Measurements from ENCODE around the gene SPINDOC.
A peak's percentile ranks its signal among the peaks of the same experiment; 100 is the strongest.
"Not testable (repeated sequence)": the region's sequence is repeated elsewhere in the genome, so short reads cannot be mapped to it uniquely, and the experiment has no call there.

Gene SPINDOC

GRCh38 chr11:63858628-63859550 is 45.6 kb downstream of the SPINDOC start:
- DNase-seq = peak; percentile 59

GRCh38 chr11:63862923-63863322 is 49.7 kb downstream of the SPINDOC start:
- no peak for DNase-seq

GRCh38 chr11:63863620-63864019 is 50.4 kb downstream of the SPINDOC start:
- not testable (repeated sequence) for DNase-seq

- DNase-seq = peak; percentile 22
Measured at GRCh38 chr11:63866211-63866610, 53.0 kb downstream of the SPINDOC start.

GRCh38 chr11:63867511-63867910 is 54.3 kb downstream of the SPINDOC start:
- no peak for DNase-seq

GRCh38 chr11:63868399-63869064 is 55.3 kb downstream of the SPINDOC start:
- no peak for DNase-seq

- DNase-seq = peak; percentile 15
Measured at GRCh38 chr11:63869171-63869591, 55.9 kb downstream of the SPINDOC start.

- DNase-seq = no peak
Measured at GRCh38 chr11:63869683-63870082, 56.4 kb downstream of the SPINDOC start.

- DNase-seq = peak; percentile 28
Measured at GRCh38 chr11:63870351-63871140, 57.3 kb downstream of the SPINDOC start.

GRCh38 chr11:63871962-63872799 is 58.9 kb downstream of the SPINDOC start:
- peak; percentile 98 for DNase-seq

GRCh38 chr11:63872800-63873197 is 59.5 kb downstream of the SPINDOC start:
- DNase-seq = no peak

- DNase-seq = no peak
Measured at GRCh38 chr11:63873311-63873710, 60.1 kb downstream of the SPINDOC start.

- DNase-seq = no peak
Measured at GRCh38 chr11:63874511-63874910, 61.3 kb downstream of the SPINDOC start.

- DNase-seq = no peak
Measured at GRCh38 chr11:63875506-63876065, 62.3 kb downstream of the SPINDOC start.

- DNase-seq = no peak
Measured at GRCh38 chr11:63876616-63877015, 63.4 kb downstream of the SPINDOC start.
